ENCODE data around the gene ITSN1. TPM values are rescaled to one million over a fixed set of nuclear protein-coding genes. Genes with fewer than 3 reads are reported as not detected.
A peak's percentile ranks its signal among the peaks of the same experiment; 100 is the strongest.

The ITSN1 gene
- total and polyA plus RNA-seq, 2 of the 13 experiments (the other 11 are each of a cell fraction or from before 2014, with no cell fraction given), result 26.1 to 33.8 TPM

DNA sequence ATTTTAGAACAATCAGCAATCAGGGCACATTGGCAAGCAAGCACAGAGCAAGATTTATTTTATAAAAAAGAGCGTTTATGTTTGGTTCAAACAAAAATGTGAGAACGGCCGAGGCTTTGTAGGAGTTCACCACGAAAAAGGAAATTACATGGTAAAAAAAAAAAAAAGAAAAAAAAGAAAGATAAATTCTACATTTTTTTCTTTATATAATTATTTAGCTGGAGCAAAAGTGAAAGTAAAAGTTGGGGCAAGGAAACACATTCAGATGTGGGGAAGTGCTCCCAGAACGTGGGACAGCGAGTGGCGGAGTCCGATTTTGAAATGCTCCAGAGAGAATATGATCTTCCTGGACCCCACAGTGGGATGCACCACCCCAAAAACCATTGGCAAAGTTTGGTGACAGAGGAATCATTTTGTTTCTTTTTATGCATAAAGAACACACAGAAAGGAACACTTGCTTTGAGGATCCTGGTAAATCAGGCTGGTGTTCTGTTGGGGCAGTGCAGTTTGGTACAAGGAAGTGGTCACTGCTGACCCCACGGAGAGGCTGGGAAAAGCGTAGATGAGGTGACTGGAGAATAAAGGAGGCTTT lies 289.6 kb downstream of the ITSN1 start:
- in situ Hi-C loops (cut with HindIII; ENCODE audit: extremely low pct_ligation_motif_present, low pct_unique_long_range_greater_than_20kb), result no loop called here
- Histone ChIP-seq H2AFZ (ENCODE audit: low read length) (peak overlapping the region; percentile 94), H3K4me3 (replicated peaks in 1 of 3; ENCODE audit: insufficient read depth in 1 of 3, low read depth in 2 of 3, low read length in 3 of 3) (peak overlapping the region; percentile 13 to 44 (median 41); a peak in 4 of 6 replicates), H3K4me2 (ENCODE audit: low read depth, low read length) (peak overlapping the region; percentile 76), H3K27me3 (ENCODE audit: control insufficient read depth in 1 of 2, insufficient read depth in 2 of 2, low read length in 2 of 2) (no peaks in the 10 kb centered on the region), H3K9me3 (ENCODE audit: low read length) (no peaks in the 10 kb centered on the region), H3K9ac (ENCODE audit: insufficient read depth, low read depth, low read length) (no peak overlapping the region), H4K20me1 (ENCODE audit: insufficient read depth, low read length) (no peaks in the 10 kb centered on the region), H3K27ac (ENCODE audit: extremely low read length, insufficient read depth, low read length) (no peak overlapping the region), H3K4me1 (ENCODE audit: insufficient read depth, low read length) (peaks cover 15% of the 10 kb centered on the region), H3K36me3 (replicated peaks in 1 of 2; ENCODE audit: control insufficient read depth in 1 of 2, insufficient read depth in 2 of 2, low read length in 2 of 2) (no peaks in the 10 kb centered on the region), H3K79me2 (ENCODE audit: insufficient read depth, low read length) (no peaks in the 10 kb centered on the region)
- 61% methylated on average over 10 of the region's 10 CpGs for WGBS (ENCODE audit: low lambda C conversion rate)
- CTCF ChIA-PET (ENCODE audit: low intra/inter-chr PET ratio, low total read pairs), result no interaction called here
- no peak for DNase-seq (ENCODE audit: low spot score)
- intact Hi-C loops (cut with micrococcal nuclease; ENCODE audit: unreplicated experiment), result no loop called here
- TF ChIP-seq NR2F6 (IDR thresholded peaks at IDR 0.05) (0 out of 2 replicates have a peak, but pooled peaks have one; percentile 16), NR2F6 (CRISPR knock-in tag; IDR thresholded peaks at IDR 0.05) (no peak), CCAR2 (optimal IDR thresholded peaks at IDR 0.05; ENCODE audit: low read depth, low read length) (no peak), ZNF121 (CRISPR knock-in tag; IDR thresholded peaks at IDR 0.05) (peak; percentile 70)
- TF ChIP-seq, protein P1, sequence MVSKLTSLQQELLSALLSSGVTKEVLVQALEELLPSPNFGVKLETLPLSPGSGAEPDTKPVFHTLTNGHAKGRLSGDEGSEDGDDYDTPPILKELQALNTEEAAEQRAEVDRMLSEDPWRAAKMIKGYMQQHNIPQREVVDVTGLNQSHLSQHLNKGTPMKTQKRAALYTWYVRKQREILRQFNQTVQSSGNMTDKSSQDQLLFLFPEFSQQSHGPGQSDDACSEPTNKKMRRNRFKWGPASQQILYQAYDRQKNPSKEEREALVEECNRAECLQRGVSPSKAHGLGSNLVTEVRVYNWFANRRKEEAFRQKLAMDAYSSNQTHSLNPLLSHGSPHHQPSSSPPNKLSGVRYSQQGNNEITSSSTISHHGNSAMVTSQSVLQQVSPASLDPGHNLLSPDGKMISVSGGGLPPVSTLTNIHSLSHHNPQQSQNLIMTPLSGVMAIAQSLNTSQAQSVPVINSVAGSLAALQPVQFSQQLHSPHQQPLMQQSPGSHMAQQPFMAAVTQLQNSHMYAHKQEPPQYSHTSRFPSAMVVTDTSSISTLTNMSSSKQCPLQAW (CRISPR knock-in tag; IDR thresholded peaks at IDR 0.05), result no peak
- BruUV-seq (replicated peaks), result no TSS peak
- POLR2A ChIA-PET, result no interaction called here
- FAIRE-seq, result no peak
- no peak for ATAC-seq

DNA sequence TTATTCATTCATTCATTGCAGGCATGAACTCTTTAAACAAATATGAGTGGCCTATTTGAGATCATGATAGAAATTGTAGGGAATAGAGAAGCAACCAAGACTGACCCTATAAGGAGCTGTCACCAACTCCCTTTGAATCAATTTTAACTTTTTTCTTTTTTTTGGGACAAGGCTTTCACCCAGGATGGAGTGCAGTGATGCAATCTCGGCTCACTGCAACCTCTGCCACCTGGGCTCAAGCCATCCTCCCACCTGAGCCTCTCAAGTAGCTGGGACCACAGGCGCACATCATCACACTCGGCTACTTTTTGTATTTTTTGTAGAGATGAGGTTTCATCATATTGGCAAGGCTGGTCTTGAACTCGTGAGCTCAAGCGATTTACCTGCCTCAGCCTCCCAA lies 290.4 kb downstream of the ITSN1 start:
- Histone ChIP-seq H3K9me3 (ENCODE audit: low read length) (no peaks in the 10 kb centered on the region), H3K36me3 (replicated peaks in 1 of 2; ENCODE audit: control insufficient read depth in 1 of 2, insufficient read depth in 2 of 2, low read length in 2 of 2) (no peaks in the 10 kb centered on the region), H3K79me2 (ENCODE audit: insufficient read depth, low read length) (no peaks in the 10 kb centered on the region), H3K4me3 (replicated peaks in 1 of 3; ENCODE audit: insufficient read depth in 1 of 3, low read depth in 2 of 3, low read length in 3 of 3) (no peak overlapping the region), H4K20me1 (ENCODE audit: insufficient read depth, low read length) (no peaks in the 10 kb centered on the region), H3K27ac (ENCODE audit: extremely low read length, insufficient read depth, low read length) (no peak overlapping the region), H3K4me1 (ENCODE audit: insufficient read depth, low read length) (peaks cover 15% of the 10 kb centered on the region), H3K4me2 (ENCODE audit: low read depth, low read length) (no peak overlapping the region), H3K27me3 (ENCODE audit: control insufficient read depth in 1 of 2, insufficient read depth in 2 of 2, low read length in 2 of 2) (no peaks in the 10 kb centered on the region), H3K9ac (ENCODE audit: insufficient read depth, low read depth, low read length) (no peak overlapping the region), H2AFZ (ENCODE audit: low read length) (no peak overlapping the region)
- ChIA-PET POLR2A (no interaction called here), CTCF (ENCODE audit: low intra/inter-chr PET ratio, low total read pairs) (no interaction called here)
- WGBS (ENCODE audit: low lambda C conversion rate), result 96% methylated on average over 5 of the region's 5 CpGs
- no peak for FAIRE-seq
- no peak for DNase-seq (ENCODE audit: low spot score)
- intact Hi-C loops (cut with micrococcal nuclease; ENCODE audit: unreplicated experiment), result no loop called here
- in situ Hi-C loops (cut with HindIII; ENCODE audit: extremely low pct_ligation_motif_present, low pct_unique_long_range_greater_than_20kb), result no loop called here
- BruUV-seq (replicated peaks), result no TSS peak
- ATAC-seq, result no peak
- TF ChIP-seq ZNF766 (CRISPR knock-in tag; IDR thresholded peaks at IDR 0.05; ENCODE audit: borderline replicate concordance), result no peak
- TF ChIP-seq RFXANK (CRISPR knock-in tag; IDR thresholded peaks at IDR 0.05), result no peak
- TF ChIP-seq AGO1 (IDR thresholded peaks at IDR 0.05; ENCODE audit: low read depth, low read length, poor library complexity, severe bottlenecking), result no peak
- TF ChIP-seq ETV6 (CRISPR knock-in tag; conservative IDR thresholded peaks at IDR 0.05), result no peak
- no peak for TF ChIP-seq SP5 (CRISPR knock-in tag; IDR thresholded peaks at IDR 0.05; ENCODE audit: borderline replicate concordance, low read depth)
- no peak for TF ChIP-seq ZNF484 (CRISPR knock-in tag; IDR thresholded peaks at IDR 0.05; ENCODE audit: borderline replicate concordance, low read depth)
- TF ChIP-seq, protein P2, sequence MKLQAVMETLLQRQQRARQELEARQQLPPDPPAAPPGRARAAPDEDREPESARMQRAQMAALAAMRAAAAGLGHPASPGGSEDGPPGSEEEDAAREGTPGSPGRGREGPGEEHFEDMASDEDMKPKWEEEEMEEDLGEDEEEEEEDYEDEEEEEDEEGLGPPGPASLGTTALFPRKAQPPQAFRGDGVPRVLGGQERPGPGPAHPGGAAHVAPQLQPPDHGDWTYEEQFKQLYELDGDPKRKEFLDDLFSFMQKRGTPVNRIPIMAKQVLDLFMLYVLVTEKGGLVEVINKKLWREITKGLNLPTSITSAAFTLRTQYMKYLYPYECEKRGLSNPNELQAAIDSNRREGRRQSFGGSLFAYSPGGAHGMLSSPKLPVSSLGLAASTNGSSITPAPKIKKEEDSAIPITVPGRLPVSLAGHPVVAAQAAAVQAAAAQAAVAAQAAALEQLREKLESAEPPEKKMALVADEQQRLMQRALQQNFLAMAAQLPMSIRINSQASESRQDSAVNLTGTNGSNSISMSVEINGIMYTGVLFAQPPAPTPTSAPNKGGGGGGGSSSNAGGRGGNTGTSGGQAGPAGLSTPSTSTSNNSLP (IDR thresholded peaks at IDR 0.05; ENCODE audit: low read depth, low read length), result no peak
- TF ChIP-seq ZIK1 (CRISPR knock-in tag; IDR thresholded peaks at IDR 0.05; ENCODE audit: borderline replicate concordance, low read depth), result no peak
- no peak for TF ChIP-seq MAF1 (CRISPR knock-in tag; IDR thresholded peaks at IDR 0.05; ENCODE audit: borderline replicate concordance)
